ENCODE data around the gene AFG3L2.
"Not testable (repeated sequence)": the region's sequence is repeated elsewhere in the genome, so short reads cannot be mapped to it uniquely, and the experiment has no call there.

Gene AFG3L2

DNA sequence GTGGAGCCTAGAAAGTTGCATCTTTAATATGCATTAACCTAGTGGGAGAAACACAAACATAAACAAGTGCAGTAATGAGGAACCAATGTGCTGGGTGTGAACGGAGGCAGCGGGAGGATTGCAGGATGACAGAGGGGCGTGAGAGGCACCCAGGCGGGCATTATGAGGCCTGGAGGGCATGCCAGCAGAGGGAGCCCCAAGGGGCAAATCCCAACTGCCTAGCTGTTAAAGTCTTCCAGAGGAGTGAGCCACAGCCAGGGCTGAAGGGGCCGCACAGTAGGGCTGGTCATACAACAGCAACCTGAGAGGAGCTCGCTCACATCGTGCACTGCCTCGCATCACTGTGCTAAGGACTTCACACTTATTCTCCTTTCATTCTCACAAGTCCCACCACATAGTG is 17.4 kb upstream of the AFG3L2 start:
- DNase-seq = no peak

DNA sequence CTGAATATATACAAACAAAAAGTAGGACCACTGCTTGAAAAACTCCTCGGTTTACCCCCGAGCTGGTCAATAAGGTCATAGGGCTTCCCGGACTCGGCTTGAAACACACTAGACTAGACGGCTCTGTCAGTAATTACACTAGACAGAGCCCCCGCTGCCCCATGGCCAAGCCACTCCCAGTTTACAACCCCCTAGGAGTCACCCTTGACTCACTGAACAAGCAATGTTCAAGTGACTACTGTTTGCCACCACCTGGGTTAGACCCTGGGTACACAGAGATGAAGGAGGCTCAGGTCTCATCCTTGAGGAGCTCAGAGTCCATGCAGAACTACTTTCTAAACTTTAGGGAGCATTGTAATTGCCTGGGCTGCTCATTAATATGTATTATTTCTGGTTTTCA is 17.0 kb upstream of the AFG3L2 start:
- no peak for DNase-seq

GRCh38 chr18:12393510-12393909 is 16.5 kb upstream of the AFG3L2 start:
- no peak for DNase-seq

GRCh38 chr18:12391487-12392165 is 14.6 kb upstream of the AFG3L2 start:
- DNase-seq = no peak

DNA sequence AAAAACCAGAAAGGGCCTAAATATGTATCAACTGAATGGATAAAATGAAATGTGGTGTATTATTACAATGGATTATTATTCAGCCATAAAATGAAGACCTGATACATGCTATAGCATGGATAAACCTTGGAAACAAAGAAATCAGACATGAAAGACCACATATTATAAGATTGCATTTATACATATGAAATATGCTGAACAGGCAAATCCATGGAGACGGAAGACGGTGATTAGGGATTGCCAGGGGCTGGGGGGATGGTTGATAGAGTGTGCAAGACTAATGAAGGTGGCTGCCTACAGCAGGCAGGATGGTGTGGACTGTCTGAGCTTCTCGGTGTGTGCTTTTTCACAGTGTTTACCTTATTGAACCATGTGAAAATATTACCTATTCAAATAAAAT is 11.4 kb upstream of the AFG3L2 start:
- no peak for DNase-seq

DNA sequence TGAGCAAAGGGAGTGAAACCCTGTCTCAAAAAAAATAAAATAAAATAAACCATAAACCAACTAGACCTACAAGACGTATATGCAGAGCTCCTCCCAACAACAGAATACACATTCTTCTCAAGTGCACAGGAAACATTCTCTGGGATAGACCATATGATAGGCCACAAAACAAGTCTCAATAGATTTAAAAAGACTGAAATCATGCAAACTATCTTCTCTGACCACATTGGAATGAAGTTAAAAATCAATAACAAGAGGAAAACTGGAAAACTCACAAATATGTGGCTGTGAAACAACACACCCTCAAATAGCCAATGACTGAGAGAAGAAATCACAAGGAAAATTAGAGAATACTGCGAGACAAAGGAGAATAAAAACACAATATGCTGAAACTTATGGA is 7.2 kb upstream of the AFG3L2 start:
- DNase-seq = no peak

DNA sequence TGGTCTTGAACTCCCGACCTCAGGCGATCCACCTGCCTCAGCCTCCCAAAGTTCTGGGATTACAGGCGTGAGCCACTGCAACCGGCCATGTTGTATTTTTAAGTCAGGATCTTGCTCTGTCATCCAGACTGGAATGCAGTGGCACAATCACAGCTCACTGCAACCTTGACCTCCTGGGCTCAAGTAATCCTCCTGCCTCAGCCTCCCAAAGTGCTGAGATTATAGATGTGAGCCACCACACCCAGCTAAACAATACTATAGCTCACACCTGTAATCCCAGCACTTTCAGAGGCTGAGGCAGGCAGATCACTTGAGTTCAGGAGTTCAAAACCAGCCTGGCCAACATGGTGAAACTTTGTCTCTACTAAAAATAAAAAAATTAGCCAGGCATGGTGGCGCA is 6.7 kb upstream of the AFG3L2 start:
- not testable (repeated sequence) for DNase-seq

DNA sequence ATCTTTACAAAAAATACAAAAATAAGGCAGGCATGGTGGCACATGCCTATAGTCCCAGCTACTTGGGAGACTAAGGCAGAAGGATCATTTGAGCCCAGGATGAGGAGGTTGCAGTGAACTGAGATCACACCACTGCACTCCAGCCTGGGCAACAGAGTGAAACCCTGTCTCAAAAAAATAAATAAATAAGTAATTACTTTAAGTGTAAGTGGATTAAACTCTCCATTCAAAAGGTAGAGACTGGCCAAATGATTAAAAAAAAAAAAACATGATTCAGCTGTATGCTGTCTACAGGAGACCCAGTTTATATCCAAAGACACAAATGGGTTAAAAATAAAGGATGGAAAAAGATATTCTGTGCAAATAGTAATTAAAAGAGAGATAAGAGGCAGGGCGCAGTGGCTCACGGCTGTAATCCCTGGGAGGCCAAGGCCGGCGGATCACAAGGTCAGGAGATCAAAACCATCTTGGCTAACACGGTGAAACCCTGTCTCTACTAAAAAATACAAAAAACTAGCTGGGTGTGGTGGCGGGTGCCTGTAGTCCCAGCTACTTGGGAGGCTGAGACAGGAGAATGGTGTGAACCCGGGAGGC is 5.3 kb upstream of the AFG3L2 start:
- DNase-seq = not testable (repeated sequence)

- DNase-seq = not testable (repeated sequence)
These were observed 1.2 kb upstream of the AFG3L2 start for GRCh38 chr18:12378198-12378558.

DNA sequence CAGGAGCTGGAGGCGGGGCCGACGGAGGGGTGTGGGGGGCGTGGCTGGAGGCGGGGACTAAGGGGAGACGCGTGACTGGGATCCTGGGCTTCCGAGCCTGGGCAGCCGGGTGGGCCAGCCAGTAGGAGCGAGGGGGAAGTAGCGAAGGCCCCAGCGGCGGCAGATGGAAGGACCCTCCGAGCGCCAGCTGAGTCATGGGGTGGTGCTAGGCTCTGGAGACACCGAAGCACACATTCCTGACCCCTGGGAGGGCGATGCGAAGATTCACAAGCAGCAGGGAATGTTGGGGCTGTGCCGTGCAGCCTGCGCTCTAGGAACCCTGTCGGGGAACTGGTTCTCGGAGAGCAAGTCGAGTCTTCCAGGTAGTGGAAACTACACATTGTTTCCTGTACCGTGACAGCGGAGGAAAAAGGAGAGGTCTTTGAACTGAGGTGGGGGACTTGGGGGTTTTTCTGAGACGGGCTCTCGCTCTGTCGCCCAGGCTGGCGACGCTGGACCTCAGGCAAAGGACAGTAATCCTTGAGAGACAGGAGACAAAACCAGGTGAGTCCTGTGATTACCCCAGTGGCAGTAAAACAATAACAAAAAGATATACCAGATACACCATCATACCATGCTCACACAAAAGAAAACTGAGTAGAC is 650 bp upstream of the AFG3L2 start:
- no peak for DNase-seq

GRCh38 chr18:12376034-12376753 is 833 bp downstream of the AFG3L2 start:
- DNase-seq = no peak

DNA sequence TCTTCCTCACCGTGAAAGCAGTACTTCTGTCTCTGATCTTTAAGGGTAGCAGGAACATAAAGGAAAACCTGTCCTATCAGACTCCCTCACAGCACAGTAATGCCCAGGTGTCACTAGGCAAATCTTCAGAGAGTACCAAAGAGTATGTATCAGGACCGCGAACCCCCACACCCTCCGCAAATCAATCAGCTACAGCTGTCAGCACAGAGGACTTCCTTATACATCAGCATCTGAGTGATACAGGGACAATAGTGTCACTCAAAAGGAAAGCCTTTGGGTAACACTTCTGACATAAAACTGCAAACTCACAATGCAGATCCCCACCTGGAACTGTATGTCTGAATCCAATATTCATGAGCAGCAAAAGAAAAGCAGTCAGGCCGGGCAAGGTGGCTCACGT is 2.6 kb downstream of the AFG3L2 start:
- no peak for DNase-seq

DNA sequence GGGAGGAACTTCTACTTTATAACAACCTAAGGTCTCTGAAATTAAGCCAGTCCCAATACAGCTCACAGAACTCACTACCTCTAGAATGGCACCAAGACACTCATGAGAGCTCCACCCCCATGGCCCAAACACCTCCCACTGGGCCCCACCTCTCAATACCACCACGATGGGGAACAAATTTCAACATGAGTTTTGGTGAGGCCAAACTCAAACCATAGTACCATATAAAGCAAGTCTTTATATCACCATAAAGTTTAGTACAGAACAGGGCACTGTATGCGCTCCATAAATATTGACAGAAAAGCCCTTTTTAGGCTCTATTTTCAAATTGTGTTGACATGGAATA is 3.3 kb downstream of the AFG3L2 start:
- no peak for DNase-seq

DNA sequence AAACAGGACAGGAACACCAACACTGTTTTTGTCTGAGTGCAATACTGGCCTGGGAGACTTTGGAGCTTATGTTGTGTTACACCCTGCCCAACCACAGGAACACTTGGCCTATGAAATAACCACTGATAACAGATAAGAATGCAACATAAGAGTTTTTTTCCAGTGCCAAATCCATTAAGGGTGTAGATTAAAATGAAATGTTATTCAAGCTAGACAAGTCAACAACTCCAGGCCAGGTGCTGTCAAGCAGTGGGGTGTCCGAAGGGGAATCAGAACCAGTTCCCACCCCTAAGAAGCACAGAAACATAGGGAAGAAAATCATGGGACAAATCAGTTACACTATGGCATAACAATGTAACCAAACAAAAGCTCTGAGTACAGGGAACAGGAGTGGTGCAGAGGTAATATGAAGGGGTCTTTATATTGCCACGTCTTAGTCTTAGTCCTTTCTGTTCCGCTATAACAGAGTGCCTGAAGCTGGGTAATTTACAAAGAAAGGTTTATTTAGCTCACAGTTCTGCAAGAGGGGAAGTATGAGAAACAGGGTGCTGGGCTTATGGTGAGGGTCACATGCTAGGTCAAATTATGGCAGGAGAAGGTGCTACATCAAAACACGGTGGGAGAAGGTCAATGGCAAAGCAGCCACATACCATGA is 3.8 kb downstream of the AFG3L2 start:
- no peak for DNase-seq

GRCh38 chr18:12372406-12372805 is 4.6 kb downstream of the AFG3L2 start:
- no peak for DNase-seq

DNA sequence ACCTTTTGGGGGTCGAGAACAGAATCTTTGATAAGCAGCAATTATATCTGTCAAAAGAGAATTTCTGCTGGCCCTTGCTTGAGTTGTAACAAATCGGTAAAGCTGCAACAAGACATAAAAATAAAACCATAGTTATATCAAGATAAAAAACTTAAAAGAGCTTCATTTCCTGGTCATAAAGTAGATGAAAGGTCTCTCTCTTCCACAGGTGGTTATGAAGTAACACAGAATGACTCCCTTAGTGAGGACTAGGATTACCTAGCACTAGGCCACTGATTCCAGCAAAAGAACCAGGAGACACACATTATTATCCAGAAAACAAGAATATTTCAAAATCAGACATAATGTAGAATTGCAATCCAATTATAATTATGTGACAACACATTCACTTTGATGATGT is 5.4 kb downstream of the AFG3L2 start:
- no peak for DNase-seq

GRCh38 chr18:12369211-12369610 is 7.8 kb downstream of the AFG3L2 start:
- no peak for DNase-seq

DNA sequence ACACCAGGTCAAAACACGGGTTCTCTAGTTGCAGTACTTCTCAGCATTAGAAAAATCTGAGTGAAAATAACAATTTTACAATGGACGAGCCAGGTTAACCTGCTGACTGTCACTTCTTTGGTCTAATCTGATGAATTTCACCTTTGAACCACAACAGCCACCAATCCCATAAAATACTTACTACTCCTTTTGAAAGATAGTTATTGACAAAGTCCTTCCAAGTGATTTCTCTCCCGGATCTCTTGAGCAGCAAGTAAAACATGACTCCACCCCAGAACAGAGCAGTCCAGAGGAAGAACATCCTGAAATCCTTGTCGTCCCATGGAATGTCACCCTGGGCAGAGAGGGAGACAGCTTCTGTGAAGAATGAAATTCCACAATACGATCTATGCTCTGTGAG is 10.2 kb downstream of the AFG3L2 start:
- DNase-seq = no peak

- no peak for DNase-seq
These were observed 10.6 kb downstream of the AFG3L2 start for GRCh38 chr18:12366379-12366778.

GRCh38 chr18:12362473-12363174 is 14.4 kb downstream of the AFG3L2 start:
- DNase-seq = no peak

GRCh38 chr18:12361770-12362378 is 15.2 kb downstream of the AFG3L2 start:
- no peak for DNase-seq

DNA sequence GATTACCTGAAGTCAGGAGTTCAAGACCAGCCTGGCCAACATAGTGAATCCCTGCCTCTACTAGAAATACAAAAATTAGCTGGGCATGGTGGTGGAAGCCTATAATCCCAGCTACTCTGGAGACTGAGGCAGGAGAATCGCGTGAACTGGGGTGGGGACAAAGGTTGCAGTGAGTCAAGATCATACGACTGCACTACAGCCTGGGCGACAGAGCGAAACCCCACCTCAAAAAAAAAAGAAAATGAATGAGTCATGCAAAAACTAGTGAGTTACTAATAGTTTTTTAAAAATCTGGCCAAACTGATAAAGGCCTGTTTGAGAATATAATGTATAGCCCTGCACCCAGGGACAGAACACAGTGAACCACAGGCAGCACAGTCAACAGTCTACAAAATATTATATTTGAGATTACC is 17.5 kb downstream of the AFG3L2 start:
- no peak for DNase-seq

All from activated CD4-positive, CD25-positive, alpha-beta regulatory T cell treated with anti-CD3 and anti-CD28 coated beads, Interleukin-2, amount 50 U/mL, for 72 hours (primary cell).